HCT116 (cell line): ENCODE results near the gene TMEM119.

Source experiments
- CEBPB ChIP-seq: IDR thresholded peaks from 2 replicates; pipeline ENCODE4 v1.6.1; 2012; ENCODE audit warnings: low read depth
- CTCF ChIP-seq, 3 experiments: fragments of 200-600 bp in 1 of 3; sonication (generic) in 1 of 3; IDR thresholded peaks in 2 of 3; conservative IDR thresholded peaks in 1 of 3; 2 replicates each; pipeline ENCODE4 v1.5.1; 2012 to 2017; ENCODE audit warnings: low read depth in 2 of 3, low read length in 2 of 3, antibody characterized with exemption in 1 of 3, borderline replicate concordance in 1 of 3, control low read depth in 1 of 3, mild to moderate bottlenecking in 1 of 3, mixed read lengths in 1 of 3, mixed run types in 1 of 3, moderate library complexity in 1 of 3; ENCODE audit not compliant: insufficient read depth in 1 of 3
- ELF1 ChIP-seq: IDR thresholded peaks from 2 replicates; pipeline ENCODE4 v1.6.1; 2012; ENCODE audit warnings: low read depth, borderline replicate concordance
- EZH2 ChIP-seq: fragments of 200-600 bp; sonication (generic); IDR thresholded peaks from 2 replicates; pipeline ENCODE4 v1.6.1; 2017; ENCODE audit warnings: antibody characterized with exemption, mixed run types
- EZH2phosphoT487 ChIP-seq: fragments of 200-600 bp; IDR thresholded peaks from 2 replicates; pipeline ENCODE4 v1.6.1; 2018; ENCODE audit warnings: antibody characterized with exemption, borderline replicate concordance
- FOSL1 ChIP-seq: IDR thresholded peaks from 2 replicates; pipeline ENCODE4 v1.6.1; 2012; ENCODE audit warnings: low read depth
- MAX ChIP-seq: IDR thresholded peaks from 2 replicates; pipeline ENCODE4 v1.6.1; 2012
- POLR2A ChIP-seq: IDR thresholded peaks from 2 replicates; pipeline ENCODE4 v1.7.0; 2011; ENCODE audit warnings: borderline replicate concordance; ENCODE audit not compliant: insufficient read depth, insufficient read length; ENCODE audit errors: extremely low read depth
- RAD21 ChIP-seq: IDR thresholded peaks from 2 replicates; pipeline ENCODE4 v1.6.1; 2012; ENCODE audit warnings: low read depth, mild to moderate bottlenecking
- SP1 ChIP-seq: IDR thresholded peaks from 2 replicates; pipeline ENCODE4 v1.6.1; 2012; ENCODE audit warnings: low read depth
- TCF7L2 ChIP-seq: IDR thresholded peaks from 2 replicates; pipeline ENCODE4 v1.7.0; 2011; ENCODE audit warnings: borderline replicate concordance, inconsistent platforms; ENCODE audit not compliant: insufficient read depth, insufficient read length; ENCODE audit errors: extremely low read depth
- YY1 ChIP-seq: IDR thresholded peaks from 2 replicates; pipeline ENCODE4 v1.6.1; 2011; ENCODE audit warnings: low read length, low read depth, moderate library complexity, mild to moderate bottlenecking; ENCODE audit not compliant: insufficient replicate concordance; ENCODE audit errors: extremely low read depth
- ZNF274 ChIP-seq: fragments of 200-500 bp; sonication (Bioruptor generic); IDR thresholded peaks from 2 replicates; pipeline ENCODE4 v1.6.1; 2014; ENCODE audit warnings: mild to moderate bottlenecking, low read depth, low read length, inconsistent platforms

GRCh38 chr12:108547686-108548085 lies 50.2 kb downstream of the TMEM119 start:
- TF ChIP-seq EZH2: no peak
- TF ChIP-seq CEBPB: no peak
- no peak for TF ChIP-seq CTCF (IDR thresholded peaks at IDR 0.05 in 2 of 3, conservative IDR thresholded peaks at IDR 0.05 in 1 of 3; ENCODE audit: borderline replicate concordance in 1 of 3, insufficient read depth in 1 of 3, low read depth in 2 of 3, low read length in 2 of 3)
- TF ChIP-seq MAX: no peak
- no peak for TF ChIP-seq YY1
- TF ChIP-seq EZH2phosphoT487: no peak
- no peak for TF ChIP-seq SP1
- no peak for TF ChIP-seq RAD21
- no peak for TF ChIP-seq ELF1
- no peak for TF ChIP-seq POLR2A
- no peak for TF ChIP-seq ZNF274
- no peak for TF ChIP-seq FOSL1
- no peak for TF ChIP-seq TCF7L2
